HUES48 (cell line): ENCODE results near the gene FAM204A.

Experiments used
- H3K27ac ChIP-seq: one replicate; pipeline ENCODE4 v1.7.0; 2013; ENCODE audit warnings: low read depth, low read length, inconsistent platforms
- H3K27me3 ChIP-seq: 2 replicates; pipeline ENCODE4 v1.6.1; 2013; ENCODE audit warnings: mild to moderate bottlenecking, low read length; ENCODE audit not compliant: control insufficient read depth, insufficient read depth
- H3K36me3 ChIP-seq: 2 replicates; pipeline ENCODE4 v1.6.1; 2013; ENCODE audit warnings: low read length; ENCODE audit not compliant: control insufficient read depth, insufficient read depth
- H3K4me1 ChIP-seq: 2 replicates; pipeline ENCODE4 v1.6.1; 2013; ENCODE audit warnings: mild to moderate bottlenecking, low read length; ENCODE audit not compliant: control insufficient read depth, insufficient read depth
- H3K4me3 ChIP-seq: 2 replicates; pipeline ENCODE4 v1.5.1; 2013; ENCODE audit warnings: mild to moderate bottlenecking, low read depth, low read length
- H3K9ac ChIP-seq: 2 replicates; pipeline ENCODE4 v1.6.1; 2013; ENCODE audit warnings: mild to moderate bottlenecking, low read depth, low read length, moderate library complexity
- H3K9me3 ChIP-seq: 2 replicates; pipeline ENCODE4 v1.6.1; 2013; ENCODE audit warnings: low read length; ENCODE audit not compliant: control insufficient read depth, insufficient read depth

FAM204A gene

GRCh38 chr10:118356628-118357027, 14.5 kb upstream of the FAM204A start:
- Histone ChIP-seq H3K9me3 (no peaks in the 10 kb centered on the region), H3K27me3 (no peaks in the 10 kb centered on the region), H3K4me3 (no peak overlapping the region), H3K27ac (no peak overlapping the region), H3K4me1 (no peaks in the 10 kb centered on the region), H3K9ac (no peak overlapping the region), H3K36me3 (no peaks in the 10 kb centered on the region)

- no peak overlapping the region for H3K9ac ChIP-seq
- no peaks in the 10 kb centered on the region for H3K36me3 ChIP-seq
- H3K4me3 ChIP-seq = no peak overlapping the region
- H3K9me3 ChIP-seq = no peaks in the 10 kb centered on the region
- H3K4me1 ChIP-seq = no peaks in the 10 kb centered on the region
- no peaks in the 10 kb centered on the region for H3K27me3 ChIP-seq
- no peak overlapping the region for H3K27ac ChIP-seq
Measured at GRCh38 chr10:118355234-118355633, 13.1 kb upstream of the FAM204A start.

- Histone ChIP-seq H3K27ac (no peak overlapping the region), H3K9me3 (no peaks in the 10 kb centered on the region), H3K36me3 (no peaks in the 10 kb centered on the region), H3K4me1 (no peaks in the 10 kb centered on the region), H3K4me3 (no peak overlapping the region), H3K27me3 (no peaks in the 10 kb centered on the region), H3K9ac (no peak overlapping the region)
Measured at GRCh38 chr10:118349235-118349634, 7.1 kb upstream of the FAM204A start.

- no peak overlapping the region for H3K9ac ChIP-seq
- no peak overlapping the region for H3K4me3 ChIP-seq
- H3K9me3 ChIP-seq = no peaks in the 10 kb centered on the region
- H3K4me1 ChIP-seq = peaks cover 8% of the 10 kb centered on the region; the same call in 1 of the 2 replicates
- H3K36me3 ChIP-seq = peaks cover 2% of the 10 kb centered on the region; the same call in 1 of the 2 replicates
- H3K27ac ChIP-seq = no peak overlapping the region
- H3K27me3 ChIP-seq = no peaks in the 10 kb centered on the region
Measured at GRCh38 chr10:118343549-118343948, 1.4 kb upstream of the FAM204A start.

GRCh38 chr10:118343115-118343514, 991 bp upstream of the FAM204A start:
- no peak overlapping the region for H3K27ac ChIP-seq
- peaks cover 3% of the 10 kb centered on the region; the same call in 1 of the 2 replicates for H3K36me3 ChIP-seq
- H3K9me3 ChIP-seq = no peaks in the 10 kb centered on the region
- no peak overlapping the region for H3K4me3 ChIP-seq
- H3K27me3 ChIP-seq = no peaks in the 10 kb centered on the region
- H3K9ac ChIP-seq = no peak overlapping the region
- H3K4me1 ChIP-seq = peaks cover 8% of the 10 kb centered on the region; the same call in 1 of the 2 replicates

GRCh38 chr10:118342638-118343020, 505 bp upstream of the FAM204A start:
- peak overlapping the region; percentile 96 for H3K4me3 ChIP-seq
- H3K9ac ChIP-seq = no peak overlapping the region
- no peaks in the 10 kb centered on the region for H3K9me3 ChIP-seq
- no peaks in the 10 kb centered on the region for H3K27me3 ChIP-seq
- H3K36me3 ChIP-seq = peaks cover 3% of the 10 kb centered on the region; the same call in 1 of the 2 replicates
- peaks cover 8% of the 10 kb centered on the region; the same call in 1 of the 2 replicates for H3K4me1 ChIP-seq
- peak overlapping the region; percentile 67 for H3K27ac ChIP-seq

GRCh38 chr10:118340486-118340885, 1.6 kb downstream of the FAM204A start:
- Histone ChIP-seq H3K4me3 (no peak overlapping the region), H3K9ac (no peak overlapping the region), H3K27ac (no peak overlapping the region), H3K36me3 (peaks cover 19% of the 10 kb centered on the region), H3K4me1 (peaks cover 8% of the 10 kb centered on the region; the same call in 1 of the 2 replicates), H3K9me3 (no peaks in the 10 kb centered on the region), H3K27me3 (no peaks in the 10 kb centered on the region)

GRCh38 chr10:118339111-118339510, 3.0 kb downstream of the FAM204A start:
- H3K27me3 ChIP-seq = no peaks in the 10 kb centered on the region
- peaks cover 33% of the 10 kb centered on the region for H3K36me3 ChIP-seq

GRCh38 chr10:118337356-118337755, 4.8 kb downstream of the FAM204A start:
- Histone ChIP-seq H3K36me3 (peaks cover 50% of the 10 kb centered on the region), H3K9me3 (no peaks in the 10 kb centered on the region), H3K4me3 (no peak overlapping the region), H3K27me3 (no peaks in the 10 kb centered on the region), H3K27ac (no peak overlapping the region), H3K9ac (no peak overlapping the region), H3K4me1 (peaks cover 8% of the 10 kb centered on the region; the same call in 1 of the 2 replicates)

More at GRCh38 chr10:118339111-118339510, 3.0 kb downstream of the FAM204A start:
- Histone ChIP-seq H3K9me3 (no peaks in the 10 kb centered on the region), H3K4me3 (no peak overlapping the region), H3K4me1 (peaks cover 8% of the 10 kb centered on the region; the same call in 1 of the 2 replicates), H3K9ac (no peak overlapping the region), H3K27ac (no peak overlapping the region)

GRCh38 chr10:118333871-118334270, 8.3 kb downstream of the FAM204A start:
- no peaks in the 10 kb centered on the region for H3K9me3 ChIP-seq
- H3K27me3 ChIP-seq = no peaks in the 10 kb centered on the region
- no peak overlapping the region for H3K27ac ChIP-seq
- no peaks in the 10 kb centered on the region for H3K4me1 ChIP-seq
- H3K36me3 ChIP-seq = peaks cover 70% of the 10 kb centered on the region
- no peak overlapping the region for H3K4me3 ChIP-seq
- no peak overlapping the region for H3K9ac ChIP-seq

- H3K9ac ChIP-seq = no peak overlapping the region
- H3K27me3 ChIP-seq = no peaks in the 10 kb centered on the region
- H3K4me1 ChIP-seq = no peaks in the 10 kb centered on the region
- no peaks in the 10 kb centered on the region for H3K9me3 ChIP-seq
- peaks cover 72% of the 10 kb centered on the region for H3K36me3 ChIP-seq
- H3K27ac ChIP-seq = no peak overlapping the region
- no peak overlapping the region for H3K4me3 ChIP-seq
Measured at GRCh38 chr10:118332948-118333710, 9.0 kb downstream of the FAM204A start.
